Motor neuron (in vitro differentiated cells): ENCODE measurements around the gene NOS3. TPM values are rescaled to one million over a fixed set of nuclear protein-coding genes. Genes with fewer than 3 reads are reported as not detected.

ENCODE experiments used
- ATAC-seq, 8 experiments: fragments of 200-7000 bp; cut with Tn5 transposase; replicated peaks in 6 of 8; 2 replicates each; pipeline ENCODE4 v1.8.0; 2021; ENCODE audit warnings: mild to moderate bottlenecking in 8 of 8, moderate library complexity in 8 of 8
- H3K27ac ChIP-seq, 2 donors: fragments of 250-450 bp; sonication (Bioruptor Pico); 2 replicates each; pipeline ENCODE4 v1.9.0; 2021; ENCODE audit warnings: antibody characterized with exemption in 2 of 2, mild to moderate bottlenecking in 2 of 2, moderate library complexity in 1 of 2
- H3K4me1 ChIP-seq, 2 donors: fragments of 250-450 bp; sonication (Bioruptor Pico); replicated peaks in 1 of 2; 2 replicates each; pipeline ENCODE4 v1.6.1; 2021; ENCODE audit warnings: antibody characterized with exemption in 2 of 2, mild to moderate bottlenecking in 2 of 2, moderate library complexity in 1 of 2
- H3K4me3 ChIP-seq, 5 donors: fragments of 250-450 bp; sonication (Bioruptor Pico); 2 replicates each; pipeline ENCODE4 v1.9.0; 2021; ENCODE audit warnings: antibody characterized with exemption in 5 of 5, mild to moderate bottlenecking in 5 of 5, moderate library complexity in 4 of 5
- WGBS, 10 experiments: fragments of 450-650 bp; shearing (Covaris generic); methylation state at CpG; one replicate each; pipeline ENCODE4 v1.0.0; 2022; 5-methylcytosine and 5-hydroxymethylcytosine counted together
- in situ Hi-C, 9 experiments: fragments of 400-800 bp; cut with MboI; loops; one replicate each; pipeline ENCODE4 v1.15.0; 2021; ENCODE audit warnings: low sequenced_read_pairs in 9 of 9, low pct_unique_long_range_greater_than_20kb in 2 of 9; ENCODE audit not compliant: unreplicated experiment in 9 of 9
- total RNA-seq, 8 experiments: library from RNA; unstranded; fragments of 300-600 nt; gene quantifications; 2 replicates each; pipeline versions ENCODE4 v1.2.3 to v1.2.4, GENCODE V29; 2022

NOS3 gene
- total RNA-seq, 8 experiments from 2014 or later, result 0.33 to 4.0 (median 1.7) TPM

DNA sequence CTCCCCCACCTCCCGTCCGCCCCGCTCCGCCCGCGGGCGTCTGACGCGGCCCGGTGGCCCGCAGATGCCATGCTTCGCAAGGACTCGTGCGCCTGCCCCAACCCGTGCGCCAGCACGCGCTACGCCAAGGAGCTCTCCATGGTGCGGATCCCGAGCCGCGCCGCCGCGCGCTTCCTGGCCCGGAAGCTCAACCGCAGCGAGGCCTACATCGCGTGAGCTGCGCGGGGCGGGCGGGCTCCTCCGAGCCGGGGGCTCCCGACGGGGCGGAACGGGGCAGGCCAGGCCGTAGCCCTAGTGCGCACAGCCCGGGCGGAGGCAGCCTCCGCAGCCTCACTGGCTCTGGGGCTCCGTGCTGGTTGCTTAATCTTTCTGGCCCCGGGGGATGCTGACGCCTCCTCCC lies 60.3 kb downstream of the NOS3 start:
- peak; percentile 60 to 88 (median 80) for ATAC-seq
- Histone ChIP-seq H3K4me3 (peak overlapping the region in 2 of 5 donors; percentile 13 to 16), H3K27ac (no peak overlapping the region), H3K4me1 (no peaks in the 10 kb centered on the region)
- 7% methylated on average over 8 of the region's 50 CpGs; no CpG with 5 or more reads in 9 of the 10 experiments for WGBS, 10 experiments
- in situ Hi-C loops, result no loop called here

GRCh38 chr7:151053096-151053495 lies 62.3 kb downstream of the NOS3 start:
- Histone ChIP-seq H3K27ac (no peak overlapping the region), H3K4me3 (no peak overlapping the region), H3K4me1 (peaks cover 5 to 7% of the 10 kb centered on the region in 2 donors)
- in situ Hi-C loops, result no loop called here
- 75 to 100% (median 80%) methylated on average over 1 to 4 of the region's 4 CpGs; no CpG with 5 or more reads in 7 of the 10 experiments for WGBS, 10 experiments
- no peak for ATAC-seq

DNA sequence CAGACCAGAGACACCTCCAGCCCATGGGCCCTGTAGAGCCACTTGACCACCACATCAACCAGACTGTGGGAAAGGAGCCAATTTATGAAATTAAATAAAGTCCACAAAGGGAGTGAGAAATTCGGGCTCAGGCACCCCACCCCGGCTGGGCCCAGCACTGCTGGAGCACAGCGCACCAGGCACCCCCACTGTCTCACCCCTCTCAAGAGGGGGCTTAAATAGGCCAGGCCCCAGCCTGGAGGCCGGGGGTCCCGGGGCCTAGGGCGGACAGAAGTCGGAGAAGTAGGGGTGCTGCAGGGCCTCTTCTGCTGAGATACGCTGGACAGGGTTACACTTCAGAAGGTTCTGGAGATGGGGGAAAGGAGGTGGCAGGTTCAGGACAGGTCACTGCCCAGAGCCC lies 62.9 kb downstream of the NOS3 start:
- Histone ChIP-seq H3K27ac (no peak overlapping the region), H3K4me1 (peaks cover 9 to 11% of the 10 kb centered on the region in 2 donors), H3K4me3 (no peak overlapping the region)
- 58 to 96% methylated on average over 2 to 4 of the region's 8 CpGs; no CpG with 5 or more reads in 8 of the 10 experiments for WGBS, 10 experiments
- no peak for ATAC-seq
- in situ Hi-C loops, result no loop called here

- Histone ChIP-seq H3K4me3 (peak overlapping the region in 1 of 5 donors; percentile 54), H3K4me1 (peaks cover 23 to 24% of the 10 kb centered on the region in 2 donors), H3K27ac (no peak overlapping the region)
- no peak for ATAC-seq
- in situ Hi-C loops, result no loop called here
- 54 to 100% (median 87%) methylated on average over 1 to 4 of the region's 6 CpGs; no CpG with 5 or more reads in 2 of the 10 experiments for WGBS, 10 experiments
Measured at GRCh38 chr7:151056283-151056665, 65.5 kb downstream of the NOS3 start.

DNA sequence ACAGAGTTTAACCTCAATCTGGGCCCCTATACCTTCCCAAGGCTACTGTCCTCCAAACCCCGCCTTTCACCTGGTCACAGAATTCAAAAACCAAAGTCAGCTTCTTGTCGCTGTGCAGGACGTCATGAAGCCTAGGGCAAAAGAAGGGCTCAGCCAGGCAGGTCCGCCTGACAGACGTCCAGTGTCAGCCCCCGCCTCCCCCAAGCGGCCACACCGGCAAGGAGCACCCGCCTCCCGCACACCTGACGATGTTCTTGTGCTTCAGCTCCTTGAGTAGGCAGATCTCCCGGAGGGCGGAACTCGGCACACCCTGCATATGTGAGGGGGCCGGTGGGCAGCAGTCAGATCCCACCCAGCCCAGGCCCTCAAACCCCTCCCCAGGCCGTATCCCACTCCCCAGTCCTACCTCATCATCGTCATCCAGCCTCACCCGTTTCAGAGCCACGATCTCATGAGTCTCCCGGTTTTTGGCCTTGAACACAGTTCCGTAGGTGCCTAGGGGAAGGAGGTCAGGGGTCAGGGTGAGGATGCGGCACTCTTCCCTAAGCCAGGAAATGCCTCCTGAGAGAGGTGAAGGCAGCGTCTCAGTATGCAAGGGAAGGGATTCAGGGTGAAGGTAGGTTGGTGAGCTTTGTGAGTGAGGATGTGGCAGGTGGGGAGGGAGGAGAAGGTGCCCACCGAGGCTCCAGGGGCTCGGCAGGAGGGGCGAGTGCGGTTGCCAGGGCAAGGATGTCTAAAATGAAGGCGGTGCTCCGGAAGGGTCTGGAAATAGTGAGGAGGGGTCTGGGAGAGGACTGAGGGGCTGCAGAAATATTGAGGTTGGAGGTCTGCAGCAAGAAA lies 66.1 kb downstream of the NOS3 start:
- ATAC-seq, result no peak
- Histone ChIP-seq H3K4me1 (peaks cover 29 to 31% of the 10 kb centered on the region in 2 donors), H3K4me3 (peak overlapping the region; percentile 52 to 68 (median 56)), H3K27ac (peak overlapping the region in 1 of 2 donors; percentile 3)
- 0 to 65% (median 29%) methylated on average over 2 to 15 of the region's 29 CpGs; no CpG with 5 or more reads in 5 of the 10 experiments for WGBS, 10 experiments
- in situ Hi-C loops, result no loop called here

- peaks cover 33% of the 10 kb centered on the region in 2 donors for H3K4me1 ChIP-seq
- in situ Hi-C loops, result no loop called here
- WGBS, 10 experiments, result 0 to 3% (median 0%) methylated on average over 2 to 19 of the region's 30 CpGs; no CpG with 5 or more reads in 3 of the 10 experiments
- peak within 1 kb of the TSS; percentile 89 to 93 for H3K27ac ChIP-seq
- peak; percentile 13 to 42 (median 36) for ATAC-seq
- peak within 1 kb of the TSS; percentile 52 to 68 (median 56) for H3K4me3 ChIP-seq
Measured at GRCh38 chr7:151057506-151057988, 66.7 kb downstream of the NOS3 start, which contains the start of gene CDK5. TSS of gene CDK5 (minus strand) at chr7:151057897. CDS start at chr7:151057848, 49 bp downstream.

- peaks cover 35 to 36% of the 10 kb centered on the region in 2 donors for H3K4me1 ChIP-seq
- 0 to 20% (median 0%) methylated on average over 1 to 19 of the region's 46 CpGs; no CpG with 5 or more reads in 3 of the 10 experiments for WGBS, 10 experiments
- in situ Hi-C loops, result no loop called here
- ATAC-seq, result peak; percentile 79 to 91 (median 87)
- H3K4me3 ChIP-seq, result peak overlapping the region; percentile 52 to 68 (median 56)
- peak overlapping the region; percentile 89 to 93 for H3K27ac ChIP-seq
Measured at GRCh38 chr7:151057989-151058780, 67.4 kb downstream of the NOS3 start.

DNA sequence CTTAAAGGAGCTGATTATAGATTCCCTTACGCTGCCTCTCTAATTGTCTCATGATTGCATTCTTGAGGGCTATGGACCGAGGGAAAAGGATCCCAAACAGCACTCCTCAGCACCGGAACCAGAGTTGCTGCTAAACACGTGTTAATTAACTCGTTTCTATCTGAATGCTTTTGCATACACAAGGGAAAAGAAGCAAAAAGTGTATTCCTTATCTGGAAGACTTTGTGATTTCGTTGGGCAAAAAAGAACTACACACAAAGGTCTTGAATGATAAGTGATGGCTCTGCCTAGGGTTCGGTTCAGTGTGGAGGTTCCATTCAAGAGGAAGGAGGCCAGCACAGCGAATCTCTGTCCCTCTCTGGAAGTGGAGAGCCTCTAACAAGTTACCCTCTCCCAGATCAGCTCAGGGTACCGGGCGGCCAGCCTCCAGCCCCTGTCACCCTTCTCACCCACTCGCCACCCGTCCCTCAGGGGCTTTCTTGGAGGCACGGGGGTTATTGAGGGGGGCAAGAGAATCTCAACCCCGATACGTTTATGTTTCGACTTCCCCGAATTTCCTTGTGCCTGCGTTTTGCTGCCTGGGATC lies 68.1 kb downstream of the NOS3 start:
- WGBS, 10 experiments, result 0 to 80% (median 10%) methylated on average over 1 to 11 of the region's 18 CpGs; no CpG with 5 or more reads in 2 of the 10 experiments
- no peak for ATAC-seq
- in situ Hi-C loops, result no loop called here
- H3K4me3 ChIP-seq, result peak overlapping the region; percentile 52 to 68 (median 56)
- H3K4me1 ChIP-seq, result peaks cover 36 to 37% of the 10 kb centered on the region in 2 donors
- H3K27ac ChIP-seq, result peak overlapping the region; percentile 89 to 93

DNA sequence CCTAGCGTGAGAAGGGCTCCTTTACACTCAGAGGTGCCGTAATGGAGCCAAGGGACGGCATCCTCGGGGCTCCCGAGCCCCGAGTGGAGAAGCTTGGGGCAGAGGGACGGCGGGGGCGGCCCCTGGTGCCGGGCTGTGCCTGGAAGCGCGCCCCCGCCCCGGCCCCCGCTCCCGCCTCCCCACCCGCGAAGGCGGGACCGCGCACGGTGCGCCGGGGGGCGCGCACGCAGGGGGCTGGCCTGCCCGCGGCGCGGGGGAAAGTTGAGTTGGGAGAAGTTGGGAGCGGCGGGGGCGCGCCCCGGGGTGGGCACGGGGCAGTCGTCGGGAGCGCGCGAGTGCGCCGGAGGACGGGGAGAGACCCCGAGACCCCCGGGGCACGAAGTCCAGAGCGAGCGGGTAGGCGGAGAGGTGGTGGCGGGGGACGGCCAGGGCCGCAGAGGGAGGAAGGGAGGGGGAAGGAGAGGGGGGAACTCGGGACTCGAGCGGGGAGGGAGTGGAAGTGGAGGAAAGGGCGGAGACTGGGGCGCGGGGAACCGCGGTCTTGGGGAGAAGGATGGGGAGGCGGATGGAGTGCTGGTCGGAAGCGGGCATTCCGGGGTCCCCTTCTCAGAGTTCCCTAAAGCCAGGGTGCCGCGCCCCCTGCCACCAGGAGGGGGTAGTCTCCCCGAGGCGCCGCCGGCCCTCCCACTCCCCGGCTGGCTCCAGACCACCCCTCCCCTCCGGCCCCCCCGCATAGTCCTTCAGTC lies 68.7 kb downstream of the NOS3 start, which contains the start of gene SLC4A2:
SLC4A2 (plus strand) TSS at position 223 of the 746 bp plus-strand sequence. CDS start 2,399 bp downstream, outside the sequence.
- Histone ChIP-seq H3K27ac (peak within 1 kb of the TSS; percentile 89 to 93), H3K4me1 (peaks cover 36 to 37% of the 10 kb centered on the region in 2 donors), H3K4me3 (peak within 1 kb of the TSS; percentile 52 to 68 (median 56))
- WGBS, 10 experiments, result no CpG with 5 or more reads among the region's 75 CpGs
- in situ Hi-C loops, result no loop called here
- peak in 5 of 8 experiments; percentile 2 to 15 (median 5) for ATAC-seq

GRCh38 chr7:151060113-151060415 lies 69.2 kb downstream of the NOS3 start:
- H3K4me3 ChIP-seq, result peak overlapping the region; percentile 47 to 68 (median 54)
- ATAC-seq, result no peak
- peaks cover 36 to 37% of the 10 kb centered on the region in 2 donors for H3K4me1 ChIP-seq
- no peak overlapping the region for H3K27ac ChIP-seq
- in situ Hi-C loops, result no loop called here
- WGBS, 10 experiments, result 0 to 40% (median 0%) methylated on average over 1 to 2 of the region's 17 CpGs; no CpG with 5 or more reads in 7 of the 10 experiments

GRCh38 chr7:151060416-151061212 lies 69.8 kb downstream of the NOS3 start:
- WGBS, 10 experiments, result 0 to 30% (median 20%) methylated on average over 1 to 4 of the region's 21 CpGs; no CpG with 5 or more reads in 7 of the 10 experiments
- Histone ChIP-seq H3K4me3 (peak overlapping the region; percentile 47 to 68 (median 54)), H3K4me1 (peaks cover 36 to 37% of the 10 kb centered on the region in 2 donors), H3K27ac (no peak overlapping the region)
- no peak for ATAC-seq
- in situ Hi-C loops, result no loop called here
